ENCODE results near the gene SCG5. TPM values are rescaled to one million over a fixed set of nuclear protein-coding genes. Genes with fewer than 3 reads are reported as not detected.
"Not testable (repeated sequence)": the region's sequence is repeated elsewhere in the genome, so short reads cannot be mapped to it uniquely, and the experiment has no call there.

SCG5 gene
- total RNA-seq (2014; rRNA removed) = 1.2 and 2.8 TPM in 2 replicates
- polyA plus RNA-seq (2012) = 15.0 TPM

GRCh38 chr15:32641517-32642059 lies at the start of gene SCG5:
Gene SCG5, plus strand, starts transcription at chr15:32641710. Its CDS starts 1,883 bp downstream, at chr15:32643593.
- DNase-seq (ENCODE audit: low read depth) = no peak

- not testable (repeated sequence) for DNase-seq (ENCODE audit: low read depth)
Observed at GRCh38 chr15:32593151-32593550, 48.4 kb upstream of the SCG5 start, which contains the start of gene GOLGA8N. Gene GOLGA8N, plus strand, starts transcription at chr15:32593456.

GRCh38 chr15:32609518-32609917 lies 32.0 kb upstream of the SCG5 start:
- not testable (repeated sequence) for DNase-seq (ENCODE audit: low read depth)

- peak; percentile 55 for DNase-seq (ENCODE audit: low read depth)
Observed at GRCh38 chr15:32610719-32611118, 30.8 kb upstream of the SCG5 start.

GRCh38 chr15:32614712-32615050 lies 26.8 kb upstream of the SCG5 start:
- DNase-seq (ENCODE audit: low read depth) = not testable (repeated sequence)

- DNase-seq (ENCODE audit: low read depth) = peak; percentile 83
Observed at GRCh38 chr15:32615051-32615870, 26.2 kb upstream of the SCG5 start, which contains the start of gene ARHGAP11A. Gene ARHGAP11A, plus strand, starts transcription at chr15:32615504. Its CDS starts 708 bp downstream, at chr15:32616212.

GRCh38 chr15:32615871-32616426 lies 25.6 kb upstream of the SCG5 start:
- DNase-seq (ENCODE audit: low read depth) = not testable (repeated sequence)

GRCh38 chr15:32636410-32636809 lies 5.1 kb upstream of the SCG5 start:
- no peak for DNase-seq (ENCODE audit: low read depth)

- no peak for DNase-seq (ENCODE audit: low read depth)
Observed at GRCh38 chr15:32636908-32637567, 4.5 kb upstream of the SCG5 start.

GRCh38 chr15:32637704-32638103 lies 3.8 kb upstream of the SCG5 start:
- DNase-seq (ENCODE audit: low read depth) = no peak

- DNase-seq (ENCODE audit: low read depth) = no peak
Observed at GRCh38 chr15:32642667-32643435, 1.3 kb downstream of the SCG5 start.

- DNase-seq (ENCODE audit: low read depth) = no peak
Observed at GRCh38 chr15:32643907-32644445, 2.5 kb downstream of the SCG5 start.

GRCh38 chr15:32646291-32646690 lies 4.8 kb downstream of the SCG5 start:
- DNase-seq (ENCODE audit: low read depth) = no peak

GRCh38 chr15:32649342-32649741 lies 7.8 kb downstream of the SCG5 start:
- peak; percentile 48 for DNase-seq (ENCODE audit: low read depth)

- peak; percentile 75 for DNase-seq (ENCODE audit: low read depth)
Observed at GRCh38 chr15:32651229-32651837, 9.8 kb downstream of the SCG5 start.

GRCh38 chr15:32652178-32652577 lies 10.7 kb downstream of the SCG5 start:
- no peak for DNase-seq (ENCODE audit: low read depth)

GRCh38 chr15:32656091-32656490 lies 14.6 kb downstream of the SCG5 start:
- DNase-seq (ENCODE audit: low read depth) = peak; percentile 50

GRCh38 chr15:32656496-32656895 lies 15.0 kb downstream of the SCG5 start:
- peak; percentile 83 for DNase-seq (ENCODE audit: low read depth)

- peak; percentile 36 for DNase-seq (ENCODE audit: low read depth)
Observed at GRCh38 chr15:32657198-32657883, 15.8 kb downstream of the SCG5 start.

GRCh38 chr15:32657941-32658340 lies 16.4 kb downstream of the SCG5 start:
- DNase-seq (ENCODE audit: low read depth) = peak; percentile 30
